Testis (tissue), 3 donors: Measurements from ENCODE around the gene SYCE1. TPM values are rescaled to one million over a fixed set of nuclear protein-coding genes. Genes with fewer than 3 reads are reported as not detected.

Experiments used
- DNase-seq: peaks from one replicate; pipeline ENCODE4 v3.0.0-alpha.2; 2019
- H3K27ac ChIP-seq, 2 donors: fragments of 200-600 bp; sonication (generic); one replicate each; pipeline ENCODE4 v1.5.1; 2019
- H3K27me3 ChIP-seq: fragments of 200-600 bp; sonication (generic); one replicate; pipeline ENCODE4 v1.5.1; 2019
- H3K36me3 ChIP-seq: fragments of 200-600 bp; sonication (generic); one replicate; pipeline ENCODE4 v1.5.1; 2017; ENCODE audit warnings: low read depth; ENCODE audit errors: missing control alignments
- H3K4me1 ChIP-seq: fragments of 200-600 bp; sonication (generic); one replicate; pipeline ENCODE4 v1.5.1; 2019
- H3K4me3 ChIP-seq, 2 donors: fragments of 200-600 bp; sonication (generic); one replicate each; pipeline ENCODE4 v1.5.1; 2017 to 2019
- H3K9me3 ChIP-seq: fragments of 200-600 bp; sonication (generic); one replicate; pipeline ENCODE4 v1.5.1; 2017
- POLR2A ChIP-seq: fragments of 450-650 bp; IDR thresholded peaks from one replicate; pipeline ENCODE4 v1.6.1; 2017; ENCODE audit warnings: antibody characterized with exemption, mild to moderate bottlenecking, moderate library complexity
- WGBS, 2 donors: methylation state at CpG; one replicate each; pipeline ENCODE4 v1.1.5; 2018; 5-methylcytosine and 5-hydroxymethylcytosine counted together
- intact Hi-C: fragments of 100-400 bp; cut with DNase I; formaldehyde crosslinking; loops from one replicate; pipeline ENCODE4 v1.15.1; 2023; ENCODE audit warnings: low total_unique reads
- polyA plus RNA-seq: library from polyadenylated mRNA; stranded (reverse); fragments of 350-450 nt; fragmentation: Illumina TruSeq; extraction: RNeasy Lipid Tissue Mini Kit (QIAGEN cat#74804); gene quantifications from one replicate; pipeline ENCODE4 v1.2.3, GENCODE V29; 2014; ENCODE audit warnings: low read depth, low replicate concordance; ENCODE audit not compliant: insufficient read depth
- total RNA-seq, 2 donors: library from RNA; depleted of rRNA; stranded (reverse); fragments of >200 nt; gene quantifications; one replicate each; pipeline ENCODE4 v1.2.3, GENCODE V29; 2016
- TF ChIP-seq, protein P1 (sequence below), 3 experiments: fragments of 450-650 bp in 2 of 3; fragments of 200-600 bp in 1 of 3; sonication (generic) in 1 of 3; IDR thresholded peaks; one replicate each; pipeline ENCODE4 v1.5.1; 2016 to 2019; ENCODE audit warnings: antibody characterized with exemption in 3 of 3, mild to moderate bottlenecking in 2 of 3, moderate library complexity in 1 of 3

The SYCE1 gene
- total and polyA plus RNA-seq, 3 donors from 2014 or later: 43.4 to 139 (median 78.2) TPM

DNA sequence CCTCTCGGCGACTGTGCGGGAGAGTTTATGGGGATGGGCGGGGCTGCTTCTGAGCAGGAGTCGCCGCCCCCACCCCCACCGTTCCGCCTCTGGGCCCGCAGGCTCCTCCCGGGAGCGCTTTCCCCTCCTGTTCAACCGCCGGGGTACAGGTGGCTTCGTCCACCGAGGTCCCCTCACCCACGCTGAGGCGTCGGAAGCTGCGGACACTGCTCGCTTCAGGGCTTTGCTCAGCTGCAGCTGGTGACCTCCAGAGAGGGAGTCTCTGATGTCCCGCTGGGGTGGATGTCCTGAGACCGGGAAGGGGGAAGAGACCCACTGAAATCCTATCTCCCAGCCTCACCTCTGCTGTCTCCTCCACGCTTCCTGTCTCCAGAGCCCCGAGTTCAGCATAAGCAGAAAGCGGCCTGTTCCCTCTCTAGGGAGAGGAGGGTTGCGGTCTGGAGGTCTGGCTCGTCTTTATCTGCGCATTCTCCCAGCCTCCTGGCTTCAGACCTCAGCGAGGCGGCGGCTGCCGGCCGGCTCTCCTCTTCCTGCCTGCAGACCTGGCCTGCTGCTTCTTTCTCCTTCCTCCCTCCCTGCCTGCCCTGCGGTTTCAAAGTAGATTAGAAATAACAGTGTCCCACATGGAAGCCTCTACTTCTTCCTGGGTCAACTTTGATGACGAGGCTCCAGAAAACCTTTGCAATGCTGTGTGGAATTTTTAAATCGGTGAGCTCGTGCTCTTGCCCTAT is 36.4 kb downstream of the SYCE1 start:
- Histone ChIP-seq H3K4me3 (peak overlapping the region; percentile 40 to 50), H3K36me3 (no peaks in the 10 kb centered on the region), H3K9me3 (no peaks in the 10 kb centered on the region), H3K27me3 (no peaks in the 10 kb centered on the region), H3K4me1 (no peaks in the 10 kb centered on the region), H3K27ac (no peak overlapping the region)
- TF ChIP-seq, protein P1, sequence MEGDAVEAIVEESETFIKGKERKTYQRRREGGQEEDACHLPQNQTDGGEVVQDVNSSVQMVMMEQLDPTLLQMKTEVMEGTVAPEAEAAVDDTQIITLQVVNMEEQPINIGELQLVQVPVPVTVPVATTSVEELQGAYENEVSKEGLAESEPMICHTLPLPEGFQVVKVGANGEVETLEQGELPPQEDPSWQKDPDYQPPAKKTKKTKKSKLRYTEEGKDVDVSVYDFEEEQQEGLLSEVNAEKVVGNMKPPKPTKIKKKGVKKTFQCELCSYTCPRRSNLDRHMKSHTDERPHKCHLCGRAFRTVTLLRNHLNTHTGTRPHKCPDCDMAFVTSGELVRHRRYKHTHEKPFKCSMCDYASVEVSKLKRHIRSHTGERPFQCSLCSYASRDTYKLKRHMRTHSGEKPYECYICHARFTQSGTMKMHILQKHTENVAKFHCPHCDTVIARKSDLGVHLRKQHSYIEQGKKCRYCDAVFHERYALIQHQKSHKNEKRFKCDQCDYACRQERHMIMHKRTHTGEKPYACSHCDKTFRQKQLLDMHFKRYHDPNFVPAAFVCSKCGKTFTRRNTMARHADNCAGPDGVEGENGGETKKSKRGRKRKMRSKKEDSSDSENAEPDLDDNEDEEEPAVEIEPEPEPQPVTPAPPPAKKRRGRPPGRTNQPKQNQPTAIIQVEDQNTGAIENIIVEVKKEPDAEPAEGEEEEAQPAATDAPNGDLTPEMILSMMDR (IDR thresholded peaks at IDR 0.05): no peak
- no peak for TF ChIP-seq POLR2A
- intact Hi-C loops: no loop called here
- peak; percentile 36 for DNase-seq
- 3 to 25% methylated on average over 12 to 37 of the region's 37 CpGs for WGBS, 2 donors

DNA sequence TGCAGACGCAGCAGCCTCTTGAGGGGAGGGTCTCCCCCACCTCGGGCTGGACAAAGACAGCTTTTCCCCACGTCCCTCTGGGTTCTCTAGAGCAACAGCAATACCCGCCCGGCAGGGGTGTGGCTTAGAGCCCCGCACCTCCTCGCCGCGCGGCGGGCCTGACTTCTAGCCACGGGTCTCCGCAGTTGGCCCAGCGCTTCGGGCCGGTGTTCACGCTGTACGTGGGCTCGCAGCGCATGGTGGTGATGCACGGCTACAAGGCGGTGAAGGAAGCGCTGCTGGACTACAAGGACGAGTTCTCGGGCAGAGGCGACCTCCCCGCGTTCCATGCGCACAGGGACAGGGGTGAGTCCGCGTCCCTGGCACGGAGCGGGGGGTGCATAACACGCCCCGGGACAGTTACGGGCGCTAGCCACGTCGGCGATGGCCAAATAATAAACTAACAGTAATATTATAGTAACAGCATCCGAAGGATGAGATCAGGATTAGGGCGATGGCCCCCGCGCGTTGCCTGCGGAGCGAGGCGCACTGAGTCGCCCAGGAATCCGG is 37.0 kb downstream of the SYCE1 start:
- no peaks in the 10 kb centered on the region for H3K4me1 ChIP-seq
- no peaks in the 10 kb centered on the region for H3K27me3 ChIP-seq
- DNase-seq: peak; percentile 21
- intact Hi-C loops: no loop called here
- H3K4me3 ChIP-seq: peak overlapping the region; percentile 40 to 50
- no peak overlapping the region for H3K27ac ChIP-seq
- no peaks in the 10 kb centered on the region for H3K9me3 ChIP-seq
- WGBS, 2 donors: 0 to 25% methylated on average over 3 to 34 of the region's 50 CpGs
- TF ChIP-seq, protein P1 (IDR thresholded peaks at IDR 0.05): no peak
- H3K36me3 ChIP-seq: no peaks in the 10 kb centered on the region

DNA sequence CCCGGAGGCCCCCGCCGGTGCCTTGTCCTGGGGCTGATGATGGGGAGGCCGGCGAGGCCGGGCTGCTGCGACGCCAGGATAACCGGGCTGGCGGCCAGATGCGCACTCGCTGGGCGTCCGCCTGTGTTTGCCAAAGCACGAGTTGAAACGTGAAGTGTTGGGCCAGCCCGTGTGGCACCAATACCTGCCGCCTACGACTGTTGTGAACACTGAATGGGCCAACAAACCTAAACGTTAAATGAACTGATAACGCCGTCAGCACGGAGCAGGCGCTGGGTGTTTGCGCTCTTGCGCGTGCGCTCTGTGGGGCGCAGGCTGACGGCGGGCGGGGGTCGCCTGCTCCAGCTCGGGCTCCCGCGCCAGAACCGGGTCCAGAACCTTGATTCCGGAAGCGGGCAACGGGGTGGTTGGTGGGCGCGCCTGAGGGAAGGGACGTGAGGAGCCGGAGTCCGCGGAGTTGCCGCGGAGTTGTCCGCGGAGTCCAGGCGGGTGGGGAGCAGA is 37.6 kb downstream of the SYCE1 start:
- WGBS, 2 donors: 7 to 37% methylated on average over 16 to 51 of the region's 51 CpGs
- no peak for TF ChIP-seq POLR2A
- TF ChIP-seq, protein P1 (IDR thresholded peaks at IDR 0.05): no peak
- DNase-seq: no peak
- intact Hi-C loops: no loop called here
- Histone ChIP-seq H3K9me3 (no peaks in the 10 kb centered on the region), H3K27me3 (no peaks in the 10 kb centered on the region), H3K27ac (no peak overlapping the region), H3K4me1 (no peaks in the 10 kb centered on the region), H3K36me3 (no peaks in the 10 kb centered on the region), H3K4me3 (peak overlapping the region; percentile 40 to 50)

DNA sequence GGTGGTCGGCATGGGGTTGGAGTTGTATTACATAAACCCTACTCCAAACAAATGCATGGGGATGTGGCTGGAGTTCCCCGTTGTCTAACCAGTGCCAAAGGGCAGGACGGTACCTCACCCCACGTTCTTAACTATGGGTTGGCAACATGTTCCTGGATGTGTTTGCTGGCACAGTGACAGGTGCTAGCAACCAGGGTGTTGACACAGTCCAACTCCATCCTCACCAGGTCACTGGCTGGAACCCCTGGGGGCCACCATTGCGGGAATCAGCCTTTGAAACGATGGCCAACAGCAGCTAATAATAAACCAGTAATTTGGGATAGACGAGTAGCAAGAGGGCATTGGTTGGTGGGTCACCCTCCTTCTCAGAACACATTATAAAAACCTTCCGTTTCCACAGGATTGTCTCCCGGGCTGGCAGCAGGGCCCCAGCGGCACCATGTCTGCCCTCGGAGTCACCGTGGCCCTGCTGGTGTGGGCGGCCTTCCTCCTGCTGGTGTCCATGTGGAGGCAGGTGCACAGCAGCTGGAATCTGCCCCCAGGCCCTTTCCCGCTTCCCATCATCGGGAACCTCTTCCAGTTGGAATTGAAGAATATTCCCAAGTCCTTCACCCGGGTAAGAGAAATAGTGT is 38.3 kb downstream of the SYCE1 start, which contains the start of gene CYP2E1:
Gene CYP2E1 (plus strand): TSS at position 407 of the 632 bp plus-strand sequence. CDS start 33 bp downstream, at position 440.
- Histone ChIP-seq H3K27ac (no peak within 1 kb of the TSS), H3K27me3 (no peaks in the 10 kb centered on the region), H3K36me3 (no peaks in the 10 kb centered on the region), H3K4me1 (no peaks in the 10 kb centered on the region), H3K4me3 (peak within 1 kb of the TSS; percentile 40 to 50), H3K9me3 (no peaks in the 10 kb centered on the region)
- TF ChIP-seq, protein P1 (IDR thresholded peaks at IDR 0.05): no peak
- TF ChIP-seq POLR2A: no peak
- intact Hi-C loops: no loop called here
- 64 to 80% methylated on average over 14 to 16 of the region's 16 CpGs for WGBS, 2 donors
- DNase-seq: no peak
